ENCODE measurements around the gene SMARCB1. TPM values are rescaled to one million over a fixed set of nuclear protein-coding genes. Genes with fewer than 3 reads are reported as not detected.

SMARCB1 gene
- total RNA-seq, 2 donors from 2014 or later, result 65.9 to 79.3 TPM

DNA sequence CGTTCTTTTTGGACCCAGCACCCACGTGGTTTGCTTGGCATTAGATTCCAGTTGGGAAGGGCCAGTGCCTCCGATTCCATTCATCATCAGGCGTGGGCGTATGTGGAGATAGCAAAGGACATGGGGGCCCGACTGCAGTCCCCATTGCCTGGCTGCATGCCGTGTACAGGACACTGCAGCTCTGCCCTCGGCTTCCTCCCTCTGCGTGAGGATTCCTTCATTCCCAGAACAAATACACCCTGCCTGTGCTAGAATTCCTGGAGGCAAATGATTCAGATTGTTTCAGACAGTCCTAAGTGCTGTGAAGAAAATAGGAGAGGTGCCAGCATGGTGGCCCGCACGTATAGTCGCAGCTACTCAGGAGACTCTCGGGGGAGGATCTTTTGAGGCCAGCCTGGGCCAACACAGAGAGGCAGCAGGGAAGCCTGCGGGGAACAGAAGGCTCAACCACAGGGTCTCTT, 36.6 kb downstream of the SMARCB1 start:
- no peak for DNase-seq
- no peak for ATAC-seq
- intact Hi-C loops (cut with DNase I, micrococcal nuclease), result no loop called here

DNA sequence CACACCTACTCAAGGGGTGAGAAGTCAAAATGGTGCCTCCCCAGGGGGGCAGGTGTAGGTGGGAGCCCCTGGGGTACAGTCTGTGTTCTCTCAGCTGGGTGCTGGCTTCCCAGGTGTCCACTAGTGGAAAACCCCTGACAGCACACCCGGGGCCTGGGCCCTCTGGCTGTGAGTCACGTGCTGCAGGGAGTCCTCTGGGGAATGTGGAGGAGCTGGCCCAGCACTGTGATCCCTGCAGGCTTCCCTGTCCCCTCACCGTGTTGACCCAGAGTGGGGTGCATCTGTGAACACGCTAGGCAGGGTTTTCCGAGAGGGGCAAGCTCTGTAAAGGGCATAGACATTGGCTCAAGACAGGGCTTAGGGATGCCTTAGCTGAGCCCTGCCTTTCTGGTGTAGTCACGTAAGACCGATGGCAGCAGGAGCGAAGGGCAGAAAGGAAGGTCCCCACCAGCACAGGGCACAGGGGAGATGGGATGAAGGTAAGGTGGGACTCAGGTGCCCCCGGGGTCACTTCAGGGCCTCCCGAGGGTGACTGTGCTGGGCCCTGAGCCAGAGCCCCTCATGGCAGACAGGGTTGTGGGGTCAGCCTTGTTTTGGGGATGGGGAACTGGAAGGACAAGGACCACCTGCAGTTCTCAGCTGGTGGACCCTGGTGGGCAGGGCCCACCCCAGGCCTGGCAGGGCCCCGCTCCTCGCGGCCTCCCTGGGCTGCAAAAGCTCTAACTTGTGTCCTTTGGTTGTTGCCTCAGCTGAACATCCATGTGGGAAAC, 37.9 kb downstream of the SMARCB1 start:
- ATAC-seq (no peak), DNase-seq (no peak)
- intact Hi-C loops (cut with DNase I, micrococcal nuclease), result no loop called here

GRCh38 chr22:23825246-23825905, 38.6 kb downstream of the SMARCB1 start:
- ATAC-seq (no peak), DNase-seq (no peak)
- intact Hi-C loops (cut with DNase I, micrococcal nuclease), result no loop called here

DNA sequence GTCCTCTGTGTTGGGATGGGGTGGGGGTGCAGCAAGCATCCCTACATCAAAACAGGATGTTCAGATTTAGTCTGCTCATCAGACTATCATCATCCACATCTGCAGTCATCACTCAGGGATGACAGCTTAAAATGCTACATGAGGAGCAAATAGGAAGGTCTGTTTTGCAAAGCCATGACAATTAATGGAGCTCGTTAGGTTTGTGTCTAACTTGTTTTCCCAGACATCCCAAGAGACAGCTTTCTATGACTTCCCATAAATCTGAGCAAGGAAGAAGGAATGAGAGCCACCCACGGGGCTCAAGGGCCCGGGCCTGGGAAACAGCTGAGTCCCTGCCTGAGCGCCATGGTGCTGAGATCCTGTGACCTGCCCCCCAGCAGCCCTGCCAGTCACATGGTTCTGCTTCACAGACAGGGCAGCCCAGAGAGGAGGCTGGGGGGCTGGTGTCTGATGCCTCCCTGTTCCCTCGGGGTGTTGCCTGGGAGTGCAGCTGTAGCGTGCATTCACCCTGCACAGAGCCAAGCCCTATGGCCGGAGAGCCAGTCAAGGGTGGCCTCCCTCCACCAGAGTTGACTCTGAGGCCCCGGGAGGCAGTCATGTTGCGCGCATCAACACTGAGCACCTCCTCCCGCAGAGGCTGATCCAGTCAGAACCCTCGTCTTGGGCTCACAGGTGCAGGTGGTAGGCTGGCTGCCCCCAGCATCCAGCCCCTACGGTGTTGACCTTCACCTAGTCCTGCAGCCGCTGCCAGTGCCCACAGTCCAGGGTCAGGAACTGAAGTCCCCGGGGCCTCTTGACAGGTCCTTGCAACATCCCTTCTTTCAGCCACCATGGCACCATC, 40.0 kb downstream of the SMARCB1 start:
- ATAC-seq (no peak), DNase-seq (no peak)
- intact Hi-C loops (cut with DNase I, micrococcal nuclease), result no loop called here

GRCh38 chr22:23827351-23827995, 40.7 kb downstream of the SMARCB1 start:
- no peak for ATAC-seq
- no peak for DNase-seq
- intact Hi-C loops (cut with DNase I, micrococcal nuclease), result no loop called here

DNA sequence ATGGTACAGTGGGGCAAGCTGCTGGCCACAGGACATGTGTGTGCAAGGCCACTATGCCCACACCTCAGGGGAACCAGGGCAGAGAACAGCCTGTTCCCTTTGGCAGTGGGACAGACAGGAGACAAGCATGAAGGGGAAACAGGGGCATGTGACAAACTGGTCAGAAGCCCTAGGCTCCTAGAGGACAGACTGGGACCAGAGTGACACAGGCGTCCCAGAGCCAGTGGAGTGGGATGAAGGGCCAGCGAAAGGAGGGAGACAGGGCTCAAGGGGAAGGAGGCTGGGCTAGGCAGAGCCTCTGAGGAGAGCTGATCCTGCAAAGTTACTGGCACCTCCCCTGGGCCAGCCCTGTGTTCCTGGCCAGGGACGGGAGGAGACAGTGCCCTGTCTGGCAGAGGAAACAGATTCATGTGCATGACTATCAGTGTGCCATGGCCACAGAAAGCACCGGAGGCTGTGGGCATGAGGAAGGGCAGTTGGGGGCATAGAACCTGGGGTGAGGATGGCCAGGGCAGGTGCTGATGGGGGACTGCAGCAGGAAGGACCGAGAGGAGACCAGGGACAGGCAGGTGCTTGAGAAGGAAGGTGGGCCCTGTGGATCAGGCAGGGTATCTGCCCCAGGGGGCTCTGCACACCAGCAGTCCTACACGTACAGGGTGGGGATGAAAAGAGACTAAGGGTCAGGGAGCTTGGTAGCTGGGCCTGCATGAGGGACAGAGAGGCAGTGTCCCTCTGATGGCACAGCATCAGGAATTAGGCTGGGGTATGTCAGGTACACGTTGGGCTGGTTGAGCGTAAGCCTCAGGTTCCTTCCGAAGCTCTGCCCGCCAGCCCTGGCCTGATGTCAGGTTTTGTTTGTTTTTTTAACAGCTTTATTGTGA, 42.3 kb downstream of the SMARCB1 start:
- DNase-seq (no peak), ATAC-seq (no peak)
- intact Hi-C loops (cut with DNase I, micrococcal nuclease), result no loop called here

DNA sequence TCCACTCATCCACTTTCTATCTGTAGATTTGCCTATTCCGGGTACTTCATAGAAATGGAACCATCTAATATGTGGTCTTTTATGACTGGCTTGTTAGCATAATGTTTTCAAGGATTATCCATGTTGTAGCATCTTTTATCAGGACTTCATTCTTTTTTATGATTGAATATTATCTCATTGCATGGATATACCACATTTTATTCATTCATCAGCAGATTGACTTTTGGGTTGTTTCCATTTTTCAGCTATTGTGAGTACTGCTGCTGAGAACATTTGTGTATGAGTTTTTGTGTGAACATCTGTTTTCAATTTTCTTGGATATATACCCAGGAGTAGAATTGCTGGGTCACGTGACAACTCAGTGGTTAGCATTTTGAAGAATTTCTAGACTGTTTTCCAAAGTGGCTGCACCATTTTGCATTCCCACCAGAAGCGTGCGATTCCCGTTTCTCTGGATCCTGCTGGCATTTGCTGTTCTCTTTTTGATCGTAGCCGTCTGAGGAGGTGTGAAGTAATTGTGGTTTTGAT, 43.1 kb downstream of the SMARCB1 start:
- intact Hi-C loops (cut with DNase I, micrococcal nuclease), result no loop called here
- DNase-seq, result no peak
- no peak for ATAC-seq

- intact Hi-C loops (cut with DNase I, micrococcal nuclease), result no loop called here
- DNase-seq, result no peak
Measured at GRCh38 chr22:23831261-23831660, 44.5 kb downstream of the SMARCB1 start.

DNA sequence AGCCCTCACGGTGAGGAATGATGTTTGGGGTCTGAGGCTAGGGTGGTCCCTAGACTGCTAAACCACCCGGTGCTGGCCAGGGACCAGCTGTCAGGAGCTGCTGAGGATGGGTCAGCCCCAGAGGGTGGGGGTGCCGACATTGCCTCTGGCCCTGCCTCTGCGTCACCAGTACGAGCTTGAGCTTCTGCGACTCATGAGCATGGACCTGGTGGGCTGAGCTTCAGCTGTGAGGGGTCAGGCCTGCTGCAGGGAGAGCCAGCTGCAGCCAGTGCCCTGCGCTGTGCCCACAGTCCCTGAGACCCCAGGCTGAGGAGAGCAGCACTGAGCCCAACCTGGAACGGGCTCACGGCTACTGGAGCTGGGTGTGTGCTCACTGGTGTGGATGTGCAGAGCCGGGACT, 45.0 kb downstream of the SMARCB1 start:
- ATAC-seq, result no peak
- intact Hi-C loops (cut with DNase I, micrococcal nuclease), result no loop called here
- DNase-seq, result no peak

More at GRCh38 chr22:23831261-23831660, 44.5 kb downstream of the SMARCB1 start:
- no peak for ATAC-seq

- DNase-seq, result no peak
- ATAC-seq, result no peak
- intact Hi-C loops (cut with DNase I, micrococcal nuclease), result no loop called here
Measured at GRCh38 chr22:23832226-23833016, 45.7 kb downstream of the SMARCB1 start.

DNA sequence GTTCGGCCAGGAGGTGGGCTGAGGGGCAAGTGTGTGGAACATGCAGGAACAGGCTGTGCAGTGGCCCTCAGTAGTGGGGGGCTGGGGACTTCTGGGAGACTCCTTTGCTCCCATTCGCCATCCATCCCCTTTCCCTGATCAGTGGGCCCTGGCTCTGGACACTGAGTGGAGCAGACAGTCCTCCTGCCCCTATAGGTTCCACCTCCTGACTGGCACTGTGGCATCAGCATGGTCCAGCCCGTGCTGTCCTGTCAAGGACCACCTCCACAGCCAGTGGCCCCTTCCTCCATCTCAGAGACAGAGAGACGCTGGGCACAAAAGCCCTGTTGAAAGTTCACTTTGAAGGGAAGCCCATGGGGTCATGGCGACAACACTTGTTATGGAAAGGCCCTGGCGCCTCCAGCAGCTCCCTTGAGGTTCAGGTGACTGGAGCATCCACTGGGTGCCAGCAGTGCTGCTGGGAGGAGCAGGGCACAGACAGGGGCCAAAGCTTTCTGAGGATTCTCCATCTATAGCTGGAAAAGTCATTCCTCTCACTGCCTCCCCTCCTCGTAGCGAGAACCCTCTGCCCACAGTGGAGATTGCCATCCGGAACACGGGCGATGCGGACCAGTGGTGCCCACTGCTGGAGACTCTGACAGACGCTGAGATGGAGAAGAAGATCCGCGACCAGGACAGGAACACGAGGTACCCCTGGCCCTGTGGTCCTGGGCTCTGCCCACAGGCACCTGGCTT, 46.4 kb downstream of the SMARCB1 start:
- no peak for ATAC-seq
- intact Hi-C loops (cut with DNase I, micrococcal nuclease), result no loop called here
- no peak for DNase-seq

GRCh38 chr22:23833911-23834317, 47.1 kb downstream of the SMARCB1 start:
- no peak for ATAC-seq
- intact Hi-C loops (cut with DNase I, micrococcal nuclease), result no loop called here
- no peak for DNase-seq

- intact Hi-C loops (cut with DNase I, micrococcal nuclease), result no loop called here
- DNase-seq (no peak), ATAC-seq (no peak)
Measured at GRCh38 chr22:23834406-23834792, 47.6 kb downstream of the SMARCB1 start.

DNA sequence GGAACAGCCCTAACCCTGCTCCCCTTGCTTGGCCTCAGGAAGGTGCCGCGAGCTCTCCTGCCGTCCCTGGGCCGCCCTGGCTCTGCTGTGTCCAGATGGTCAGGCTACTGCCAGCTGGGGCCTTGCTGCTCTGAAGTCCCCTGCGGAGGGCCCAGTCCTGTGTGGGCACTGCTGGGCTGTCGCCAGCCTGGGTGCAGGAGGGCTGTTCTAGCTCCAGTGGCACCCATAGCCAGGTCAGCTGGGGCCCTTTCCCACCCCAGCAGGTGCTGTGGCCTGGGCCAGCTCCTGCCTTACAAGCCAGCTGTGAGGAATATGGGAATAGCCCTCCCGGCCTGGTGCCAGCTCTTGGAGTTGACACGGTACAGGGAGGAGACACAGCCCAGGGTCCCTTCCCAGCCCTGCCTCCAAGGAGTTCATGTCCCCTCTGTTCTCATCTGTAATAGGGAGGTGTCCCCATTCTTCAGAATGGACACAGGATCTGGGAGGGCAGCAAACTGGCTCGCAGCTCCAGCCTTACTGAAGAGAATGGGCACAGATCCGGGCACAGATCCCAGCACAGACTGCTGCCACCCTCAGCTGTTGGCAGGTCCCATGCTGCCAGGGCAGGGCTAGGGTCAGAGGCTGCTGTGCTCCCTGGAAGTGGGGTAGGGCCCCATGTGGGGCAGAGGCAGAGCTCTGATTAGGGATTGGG, 48.2 kb downstream of the SMARCB1 start:
- no peak for ATAC-seq
- intact Hi-C loops (cut with DNase I, micrococcal nuclease), result no loop called here
- DNase-seq, result no peak

GRCh38 chr22:23835484-23836144, 48.8 kb downstream of the SMARCB1 start:
- no peak for DNase-seq
- intact Hi-C loops (cut with DNase I, micrococcal nuclease), result no loop called here

GRCh38 chr22:23836281-23836680, 49.5 kb downstream of the SMARCB1 start:
- intact Hi-C loops (cut with DNase I, micrococcal nuclease), result no loop called here
- ATAC-seq (no peak), DNase-seq (no peak)

More at GRCh38 chr22:23835484-23836144, 48.8 kb downstream of the SMARCB1 start:
- ATAC-seq, result no peak
